Smooth muscle cell of trachea (primary cell): Measurements from ENCODE around the gene RBM4. TPM values are rescaled to one million over a fixed set of nuclear protein-coding genes. Genes with fewer than 3 reads are reported as not detected.

Experiments used
- total RNA-seq: library from RNA; depleted of rRNA; stranded (reverse); fragments of >200 nt; gene quantifications from 2 replicates; pipeline ENCODE4 v1.2.1, GENCODE V29; 2014

RBM4 gene, protein sequence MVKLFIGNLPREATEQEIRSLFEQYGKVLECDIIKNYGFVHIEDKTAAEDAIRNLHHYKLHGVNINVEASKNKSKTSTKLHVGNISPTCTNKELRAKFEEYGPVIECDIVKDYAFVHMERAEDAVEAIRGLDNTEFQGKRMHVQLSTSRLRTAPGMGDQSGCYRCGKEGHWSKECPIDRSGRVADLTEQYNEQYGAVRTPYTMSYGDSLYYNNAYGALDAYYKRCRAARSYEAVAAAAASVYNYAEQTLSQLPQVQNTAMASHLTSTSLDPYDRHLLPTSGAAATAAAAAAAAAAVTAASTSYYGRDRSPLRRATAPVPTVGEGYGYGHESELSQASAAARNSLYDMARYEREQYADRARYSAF
- 94.7 and 103 TPM in 2 replicates for total RNA-seq

GRCh38 chr11:66638177-66639065 is at the start of gene RBM4:
Gene RBM4, plus strand, starts transcription at chr11:66638703. Its CDS starts 1,009 bp downstream, at chr11:66639712.

DNA sequence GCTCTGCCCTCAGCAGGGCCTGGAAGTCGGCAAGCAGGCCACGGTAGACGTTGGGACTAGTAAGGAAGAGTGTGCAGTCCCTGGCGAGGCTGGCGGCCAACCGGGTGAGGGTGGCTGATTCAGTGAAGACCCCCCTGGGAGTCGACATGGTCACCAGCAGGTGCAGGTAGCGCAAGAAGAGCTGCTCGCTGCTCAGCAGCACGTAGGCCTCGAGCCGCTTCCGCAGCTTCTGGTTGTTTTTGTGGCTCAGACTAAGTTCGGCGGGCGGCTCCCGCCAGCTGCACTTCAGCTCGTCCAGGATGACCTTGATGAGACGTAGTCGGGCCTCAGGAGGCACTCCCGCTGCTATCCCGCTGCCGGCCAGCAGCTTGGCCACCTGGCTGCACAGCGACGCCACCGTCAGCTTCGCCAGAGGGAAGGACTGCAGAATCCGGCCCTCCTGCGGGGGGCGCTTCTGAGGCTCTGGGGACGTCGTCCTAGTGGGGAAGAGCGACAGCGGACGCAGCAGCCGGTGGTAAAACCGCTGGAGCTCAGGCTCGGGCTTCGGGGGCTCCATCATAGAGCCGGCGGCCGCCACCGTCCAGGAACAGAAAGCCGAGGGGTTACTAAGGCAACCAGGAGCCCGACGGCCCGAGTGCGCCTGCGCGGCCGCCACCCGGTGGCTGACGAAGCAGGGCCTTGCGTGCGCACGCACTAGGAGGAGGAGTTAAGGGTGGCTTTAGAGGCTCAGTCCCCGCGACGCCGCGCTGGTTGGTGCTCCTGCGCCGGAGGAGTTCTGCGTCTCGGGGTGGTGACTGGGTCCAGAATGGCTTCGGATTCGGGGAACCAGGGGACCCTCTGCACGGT is 45.8 kb upstream of the RBM4 start, which contains the start of the genes CCDC87 and CCS:
TSS of gene CCDC87 (minus strand) at position 607 of the 846 bp plus-strand sequence. CDS start at position 559, 48 bp downstream.
TSS of gene CCS (plus strand) at position 729 of the 846 bp plus-strand sequence. CDS start at position 806, 77 bp downstream.

GRCh38 chr11:66616379-66617154 is 21.9 kb upstream of the RBM4 start, which contains the start of gene RBM14:
Gene RBM14, plus strand, starts transcription at chr11:66616630. Its CDS starts 91 bp downstream, at chr11:66616721.

DNA sequence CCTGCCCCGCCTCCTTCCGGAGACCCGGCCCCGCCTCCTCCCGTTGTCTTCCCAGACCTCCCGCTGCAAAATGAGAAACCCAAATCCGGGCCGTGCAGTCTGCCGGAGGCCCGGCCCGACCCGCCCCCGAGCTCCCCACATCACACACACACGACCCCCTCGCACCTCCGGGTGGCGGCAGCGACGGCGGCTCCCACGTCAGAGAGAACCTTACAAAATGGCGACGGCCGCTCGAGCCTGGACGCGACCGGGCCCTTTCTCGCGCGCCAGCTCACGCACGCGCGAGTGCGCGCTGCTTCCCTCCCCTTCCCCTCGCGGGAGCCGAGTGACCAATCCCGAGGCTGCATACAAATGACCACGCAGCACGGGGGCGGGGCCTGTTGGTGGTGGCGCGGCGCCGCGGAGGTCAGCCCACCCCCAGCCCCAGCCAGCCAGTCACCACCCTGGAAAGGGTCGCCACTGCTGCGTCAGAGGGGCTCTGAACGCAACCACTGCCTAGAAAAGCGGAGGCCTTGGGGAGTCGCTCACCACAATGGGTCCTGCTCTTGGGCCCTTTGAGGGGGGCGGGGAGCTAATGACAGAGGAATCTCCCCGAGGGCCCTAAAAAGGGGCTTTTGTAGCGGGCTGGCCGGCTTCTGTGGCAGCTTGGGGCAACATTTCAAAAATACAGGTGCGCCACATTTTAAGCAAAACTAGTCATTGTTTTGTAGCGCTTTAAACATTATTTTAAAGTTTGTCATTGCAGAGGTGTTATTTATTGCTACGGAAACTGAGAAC is 39.3 kb downstream of the RBM4 start, which contains the start of gene RBM4B:
TSS of gene RBM4B (minus strand) at position 289 of the 777 bp plus-strand sequence. CDS start 808 bp downstream, outside the sequence.

Other genes with a start within 250 kb of the RBM4 start
- gene NPAS4, start 217.7 kb upstream of the RBM4 start, total RNA-seq = 0.29 TPM in 1 of 2 replicates, not detected in the other
- 37.1 and 69.4 TPM in 2 replicates for gene MRPL11, start 199.9 kb upstream of the RBM4 start, total RNA-seq
- 15.3 and 28.0 TPM in 2 replicates for gene PELI3, start 171.8 kb upstream of the RBM4 start, total RNA-seq
- gene DPP3, start 158.3 kb upstream of the RBM4 start, total RNA-seq = 40.1 and 58.4 TPM in 2 replicates
- 32.9 and 45.7 TPM in 2 replicates for gene BBS1, start 128.1 kb upstream of the RBM4 start, total RNA-seq
- gene ZDHHC24, start 92.7 kb upstream of the RBM4 start, total RNA-seq = 10.6 and 21.3 TPM in 2 replicates
- 0.17 TPM in 1 of 2 replicates, not detected in the other for gene ACTN3, start 91.8 kb upstream of the RBM4 start, total RNA-seq
- gene CTSF, start 70.1 kb upstream of the RBM4 start, total RNA-seq = 15.0 and 59.5 TPM in 2 replicates
- gene CCDC87, start 45.6 kb upstream of the RBM4 start, total RNA-seq = 0.29 and 1.2 TPM in 2 replicates
- 68.2 and 80.9 TPM in 2 replicates for gene CCS, start 45.5 kb upstream of the RBM4 start, total RNA-seq
- gene RBM14, start 22.1 kb upstream of the RBM4 start, total RNA-seq = 30.6 and 31.6 TPM in 2 replicates
- gene RBM4B, start 39.2 kb downstream of the RBM4 start, total RNA-seq = 28.2 and 32.6 TPM in 2 replicates
- gene SPTBN2, start 90.5 kb downstream of the RBM4 start, total RNA-seq = 1.2 and 2.6 TPM in 2 replicates
- 16.7 and 22.2 TPM in 2 replicates for gene RCE1, start 204.7 kb downstream of the RBM4 start, total RNA-seq
- gene LRFN4, start 218.4 kb downstream of the RBM4 start, total RNA-seq = 16.7 and 36.9 TPM in 2 replicates